ENCODE results near the gene TSPAN1.
A peak's percentile ranks its signal among the peaks of the same experiment; 100 is the strongest.

Gene TSPAN1

GRCh38 chr1:46187106-46187869, 12.4 kb downstream of the TSPAN1 start:
- no peak for DNase-seq (ENCODE audit: low read depth)

GRCh38 chr1:46188295-46189030, 13.6 kb downstream of the TSPAN1 start:
- no peak for DNase-seq (ENCODE audit: low read depth)

GRCh38 chr1:46190539-46190938, 15.7 kb downstream of the TSPAN1 start:
- DNase-seq (ENCODE audit: low read depth): no peak

GRCh38 chr1:46191033-46191701, 16.3 kb downstream of the TSPAN1 start:
- no peak for DNase-seq (ENCODE audit: low read depth)

- no peak for DNase-seq (ENCODE audit: low read depth)
These were observed 17.3 kb downstream of the TSPAN1 start for GRCh38 chr1:46192171-46192570.

GRCh38 chr1:46193285-46193684, 18.4 kb downstream of the TSPAN1 start:
- no peak for DNase-seq (ENCODE audit: low read depth)

GRCh38 chr1:46193984-46194570, 19.2 kb downstream of the TSPAN1 start:
- no peak for DNase-seq (ENCODE audit: low read depth)

- peak; percentile 35 for DNase-seq (ENCODE audit: low read depth)
These were observed 19.8 kb downstream of the TSPAN1 start for GRCh38 chr1:46194641-46195193.

- no peak for DNase-seq (ENCODE audit: low read depth)
These were observed 21.7 kb downstream of the TSPAN1 start for GRCh38 chr1:46196609-46197008.

- DNase-seq (ENCODE audit: low read depth): no peak
These were observed 22.7 kb downstream of the TSPAN1 start for GRCh38 chr1:46197560-46197963.

- DNase-seq (ENCODE audit: low read depth): peak; percentile 42
These were observed 23.3 kb downstream of the TSPAN1 start, which contains the start of gene POMGNT1 for GRCh38 chr1:46197964-46198811. TSS of gene POMGNT1 (minus strand) at chr1:46198434. CDS start at chr1:46197821, 613 bp downstream.

- DNase-seq (ENCODE audit: low read depth): no peak
These were observed 24.4 kb downstream of the TSPAN1 start for GRCh38 chr1:46199233-46199749.

GRCh38 chr1:46203738-46204405, 29.0 kb downstream of the TSPAN1 start:
- no peak for DNase-seq (ENCODE audit: low read depth)

GRCh38 chr1:46204406-46204742, 29.5 kb downstream of the TSPAN1 start:
- DNase-seq (ENCODE audit: low read depth): no peak

GRCh38 chr1:46205141-46205540, 30.3 kb downstream of the TSPAN1 start:
- DNase-seq (ENCODE audit: low read depth): no peak

- no peak for DNase-seq (ENCODE audit: low read depth)
These were observed 30.9 kb downstream of the TSPAN1 start for GRCh38 chr1:46205791-46206190.

- DNase-seq (ENCODE audit: low read depth): no peak
These were observed 31.5 kb downstream of the TSPAN1 start for GRCh38 chr1:46206399-46206798.

- no peak for DNase-seq (ENCODE audit: low read depth)
These were observed 35.7 kb downstream of the TSPAN1 start for GRCh38 chr1:46210561-46210960.

- peak; percentile 22 for DNase-seq (ENCODE audit: low read depth)
These were observed 36.2 kb downstream of the TSPAN1 start for GRCh38 chr1:46211051-46211450.

GRCh38 chr1:46215504-46215903, 40.6 kb downstream of the TSPAN1 start:
- no peak for DNase-seq (ENCODE audit: low read depth)

All from amniotic epithelial cell (primary cell).